Fibroblast of skin of scalp (primary cell): ENCODE data around the gene DENND5A.
"Not testable (repeated sequence)": the region's sequence is repeated elsewhere in the genome, so short reads cannot be mapped to it uniquely, and the experiment has no call there.

ENCODE experiments used
- DNase-seq: peaks from one replicate; pipeline ENCODE4 v3.0.0-alpha.2; 2013

DENND5A gene

DNA sequence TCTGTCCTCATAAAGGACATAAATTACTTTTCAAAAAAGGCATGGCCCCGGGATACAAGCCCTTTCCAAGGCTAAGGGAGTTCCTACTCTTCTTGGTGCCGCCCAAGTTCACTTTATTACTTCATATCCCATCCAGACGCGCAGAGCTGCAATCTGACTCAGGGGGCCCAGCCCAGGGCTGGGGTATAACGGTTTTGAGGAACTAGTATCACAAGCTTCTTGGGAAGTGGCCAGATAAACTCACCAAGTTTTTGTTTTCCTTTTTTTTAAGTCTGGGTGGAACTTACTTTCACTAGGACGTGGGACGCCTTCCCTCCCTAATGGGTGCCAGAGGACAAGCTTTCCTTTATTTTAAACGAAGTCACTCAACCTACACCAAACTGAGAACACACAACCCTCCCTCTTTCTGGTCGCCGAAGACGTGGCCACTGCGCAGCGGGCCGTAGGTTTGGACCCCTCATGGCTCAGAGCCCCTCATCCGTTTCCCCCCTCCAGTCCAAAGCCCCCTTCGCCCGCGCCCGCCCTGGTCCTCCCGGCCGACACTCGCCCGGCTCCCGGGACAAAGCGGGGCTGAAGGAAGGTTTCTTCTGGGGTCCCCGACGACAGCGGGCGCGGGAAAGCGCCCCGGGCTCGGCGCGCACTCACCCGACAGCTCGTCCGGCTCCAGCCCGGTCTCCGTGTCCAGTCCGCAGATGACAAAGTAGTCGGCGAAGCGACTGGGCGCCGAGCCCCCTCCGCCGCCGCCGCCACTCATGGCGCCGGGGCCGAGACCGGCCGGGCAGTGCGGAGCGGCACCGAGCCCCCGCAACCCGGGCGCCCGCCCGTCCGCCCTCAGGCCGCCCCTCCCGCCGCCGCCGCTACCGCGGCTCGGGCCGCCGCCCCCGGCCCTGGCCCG is 587 bp downstream of the DENND5A start:
- peak; percentile 83 for DNase-seq

DNA sequence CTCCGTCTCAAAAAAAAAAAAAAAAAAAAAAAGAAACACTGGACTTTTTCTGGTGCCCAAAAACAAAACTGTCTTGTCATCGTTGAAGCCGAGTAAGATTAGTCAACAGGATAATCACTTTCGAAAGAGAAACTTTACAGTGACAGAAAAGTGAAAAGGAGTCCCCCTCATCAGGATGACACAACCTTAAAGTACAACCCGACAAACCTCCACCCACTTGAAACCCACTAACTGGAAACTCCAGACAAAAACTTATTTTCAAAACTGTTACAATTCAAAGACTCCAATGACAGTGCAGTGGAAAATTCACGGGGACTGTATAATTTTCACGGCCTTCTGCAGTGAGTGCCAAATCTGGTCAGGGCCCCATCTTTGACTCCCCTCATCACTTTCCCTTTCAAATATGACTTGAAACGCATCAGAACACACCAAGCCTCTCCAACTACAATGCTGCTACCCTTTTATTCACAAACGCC is 1.3 kb downstream of the DENND5A start:
- DNase-seq = peak; percentile 38

DNA sequence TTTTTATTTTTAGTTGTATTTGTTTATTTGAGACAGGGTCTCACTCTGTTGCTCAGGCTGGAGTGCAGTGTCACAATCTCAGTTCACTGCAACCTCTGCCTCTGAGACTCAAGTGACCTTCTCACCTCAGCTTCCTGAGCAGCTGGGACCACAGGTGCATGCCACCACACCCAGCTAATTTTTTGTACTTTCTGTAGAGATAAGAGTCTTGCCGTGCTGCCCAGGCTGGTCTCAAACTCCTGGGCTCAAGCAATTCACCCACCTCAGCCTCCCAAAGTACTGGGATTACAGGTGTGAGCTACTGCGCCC is 4.4 kb downstream of the DENND5A start:
- not testable (repeated sequence) for DNase-seq

DNA sequence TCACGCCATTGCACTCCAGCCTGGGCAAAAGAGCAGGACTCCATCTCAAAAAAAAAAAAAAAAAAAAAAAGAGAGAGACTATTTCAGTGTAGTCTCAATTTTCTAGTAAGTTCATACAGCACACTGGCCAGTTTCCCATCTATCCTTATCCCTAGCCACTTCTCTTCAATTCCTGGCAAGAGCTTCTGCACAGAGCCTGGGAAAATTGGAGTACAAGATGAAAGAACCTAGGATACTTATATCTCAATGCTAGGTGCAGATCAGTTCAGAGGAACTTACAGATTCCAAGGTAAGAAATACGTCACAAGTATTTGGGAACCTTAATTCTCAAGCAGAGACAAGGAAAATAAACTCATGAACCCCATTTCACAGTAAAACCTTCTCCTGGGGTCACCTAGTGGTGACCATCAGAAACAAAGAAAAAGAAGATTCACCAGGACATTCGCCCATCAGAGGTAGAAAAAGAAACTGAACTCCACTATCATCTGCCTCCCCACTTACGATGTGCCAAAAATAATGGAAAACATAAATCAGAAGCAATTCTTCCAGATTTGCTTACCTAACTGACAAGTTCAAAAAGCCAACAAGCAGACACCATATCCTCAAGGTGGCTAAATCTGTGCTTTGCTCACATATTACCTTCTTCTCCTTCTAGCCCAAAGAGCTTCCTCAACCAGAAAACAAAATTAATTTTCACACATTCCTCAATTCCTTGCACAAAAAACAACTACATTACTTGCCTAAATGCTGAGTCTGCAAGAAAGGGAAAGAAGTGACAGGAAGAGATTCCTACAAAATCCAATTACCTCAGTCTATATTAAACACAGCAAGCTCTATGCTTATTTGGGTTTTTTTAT is 4.9 kb downstream of the DENND5A start:
- no peak for DNase-seq

DNA sequence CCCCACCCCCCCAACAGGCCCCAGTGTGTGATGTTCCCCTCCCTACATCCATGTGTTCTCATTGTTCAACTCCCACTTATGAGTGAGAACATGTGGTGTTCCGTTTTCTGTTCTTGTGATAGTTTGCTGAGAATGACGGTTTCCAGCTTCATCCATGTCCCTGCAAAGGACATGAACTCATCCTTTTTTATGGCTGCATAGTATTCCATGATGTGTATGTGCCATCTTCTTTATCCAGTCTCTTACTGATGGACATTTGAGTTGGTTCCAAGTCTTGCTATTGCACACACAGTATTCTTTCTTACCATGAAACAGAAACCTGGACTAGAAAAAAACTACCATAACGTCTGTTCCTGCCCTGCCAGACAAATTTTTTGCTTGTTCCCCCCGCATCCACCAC is 6.9 kb downstream of the DENND5A start:
- not testable (repeated sequence) for DNase-seq

DNA sequence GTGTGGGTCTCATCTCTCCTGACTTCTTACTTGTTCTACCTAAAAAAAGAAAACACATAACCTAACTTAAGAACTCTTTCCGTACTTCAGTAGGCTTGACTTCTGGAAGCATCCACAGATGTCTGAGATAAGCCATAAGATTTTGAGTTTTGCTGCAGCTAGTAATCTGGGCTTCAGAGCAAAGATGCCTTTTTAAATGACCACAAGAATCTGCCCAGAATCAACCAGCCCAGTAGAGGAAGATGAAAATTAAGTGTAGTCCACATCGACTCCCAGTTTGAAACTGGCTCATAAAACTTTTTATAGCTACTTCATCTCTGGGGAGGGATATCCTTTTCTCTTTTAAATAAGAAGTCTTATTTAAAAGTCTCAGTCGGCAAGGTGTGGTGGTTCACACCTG is 10.7 kb downstream of the DENND5A start:
- no peak for DNase-seq

DNA sequence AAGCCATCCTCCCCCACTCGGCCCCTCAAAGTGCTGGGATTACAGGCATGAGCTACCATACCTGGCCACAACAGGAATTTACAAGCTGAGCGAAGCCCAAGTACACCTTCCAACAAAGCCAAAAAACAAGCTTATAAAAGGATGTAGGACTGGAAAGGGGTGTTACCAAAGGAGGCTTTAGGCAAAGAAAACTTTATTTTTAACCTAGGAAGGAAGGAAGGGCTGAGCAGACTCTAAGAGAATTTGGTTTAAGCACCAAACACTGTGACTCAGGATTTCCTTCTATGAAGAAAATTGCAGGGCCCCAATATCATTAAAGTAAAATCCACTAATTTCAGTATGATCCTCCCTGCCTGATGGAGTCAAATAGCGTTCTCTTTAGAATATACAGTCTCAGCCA is 12.1 kb downstream of the DENND5A start:
- no peak for DNase-seq

DNA sequence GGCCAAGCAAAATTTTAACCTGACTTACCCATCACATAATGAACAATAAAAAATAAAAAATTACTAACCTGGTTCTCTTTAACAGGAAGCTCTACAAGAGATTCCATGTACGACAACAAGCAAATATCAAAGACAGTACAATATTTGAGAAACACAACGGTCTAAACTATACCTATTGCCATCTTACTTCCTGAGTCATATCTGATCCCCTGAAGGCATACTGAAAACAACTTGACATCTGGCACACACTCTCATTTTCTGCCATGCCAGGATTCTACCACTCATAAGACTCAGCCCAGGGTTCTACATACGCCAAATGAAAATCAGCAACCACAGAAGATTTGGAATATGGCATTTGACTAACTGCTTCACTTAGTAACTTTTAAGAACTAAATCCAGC is 13.8 kb downstream of the DENND5A start:
- DNase-seq = no peak

DNA sequence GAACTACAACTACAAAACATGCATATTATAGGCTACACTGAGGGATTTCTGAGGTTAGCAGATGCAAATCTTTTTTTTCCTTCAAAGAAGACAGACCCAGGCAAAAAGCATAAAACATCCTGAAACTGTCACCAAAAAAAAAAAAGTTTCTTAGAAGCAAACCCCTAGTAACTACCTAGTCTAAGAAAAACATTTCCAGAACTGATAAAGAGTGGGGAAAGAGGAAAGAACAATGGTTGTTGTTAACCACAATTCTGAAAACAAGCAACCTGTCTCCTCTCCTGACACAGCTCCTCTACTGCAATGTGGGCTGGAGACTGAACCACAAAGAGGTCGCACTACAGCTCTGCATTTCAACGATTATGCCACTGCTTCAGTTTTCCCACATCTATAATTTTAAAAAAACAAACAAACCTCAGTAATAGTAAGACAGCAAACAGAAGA is 15.0 kb downstream of the DENND5A start:
- DNase-seq = no peak

DNA sequence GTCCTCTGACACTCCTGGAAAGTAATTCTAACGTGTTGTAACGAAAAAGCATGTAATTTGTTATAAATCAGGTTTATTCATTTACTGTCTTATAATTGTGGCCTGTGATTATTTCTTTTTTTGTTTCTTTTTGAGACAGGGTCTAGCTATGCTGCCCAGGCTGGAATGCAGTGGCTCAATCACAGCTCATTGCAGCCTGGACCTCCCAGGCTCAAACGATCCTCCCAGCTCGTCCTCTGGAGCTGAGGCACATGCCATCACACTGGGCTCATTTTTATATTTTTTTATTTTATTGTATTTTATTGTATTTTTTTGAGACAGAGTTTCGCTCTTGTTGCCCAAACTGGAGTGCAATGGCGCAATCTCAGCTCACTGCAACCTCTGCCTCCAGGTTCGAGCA is 15.9 kb downstream of the DENND5A start:
- no peak for DNase-seq

DNA sequence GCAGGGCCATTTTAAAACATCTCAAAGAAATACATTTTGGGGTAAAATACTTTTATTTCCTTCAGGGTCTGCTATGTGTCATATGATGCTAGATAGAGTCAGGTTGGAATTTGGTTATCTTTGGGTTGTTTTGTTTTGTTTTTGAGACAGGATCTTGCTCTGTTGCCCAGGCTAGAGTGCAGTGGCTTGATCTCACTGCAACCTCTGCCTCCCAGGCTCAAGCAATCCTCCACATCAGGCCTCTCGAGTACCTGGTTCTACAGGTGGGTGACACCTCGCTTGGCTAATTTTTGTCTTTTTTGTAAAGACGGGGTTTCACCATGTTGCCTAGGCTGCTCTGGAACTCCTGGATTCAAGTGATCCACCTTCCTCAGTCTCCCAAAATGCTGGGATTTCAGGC is 17.3 kb downstream of the DENND5A start:
- no peak for DNase-seq

DNA sequence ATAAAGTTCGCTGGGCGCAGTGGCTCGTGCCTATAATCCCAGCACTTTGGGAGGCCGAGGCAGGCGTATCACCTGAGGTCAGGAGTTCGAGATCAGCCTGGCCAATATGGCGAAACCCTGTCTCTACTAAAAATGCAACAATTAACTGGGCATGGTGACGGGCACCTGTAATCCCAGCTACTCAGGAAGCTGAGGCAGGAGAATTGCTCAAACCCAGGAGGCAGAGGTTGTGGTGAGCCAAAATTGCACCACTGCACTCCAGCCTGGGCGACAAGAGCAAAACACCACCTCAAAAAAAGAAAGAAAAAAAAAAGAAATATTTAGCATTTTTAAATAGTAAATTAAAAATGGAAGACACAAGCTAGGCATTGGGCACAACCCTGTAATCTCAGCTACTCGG is 28.9 kb downstream of the DENND5A start:
- DNase-seq = not testable (repeated sequence)

DNA sequence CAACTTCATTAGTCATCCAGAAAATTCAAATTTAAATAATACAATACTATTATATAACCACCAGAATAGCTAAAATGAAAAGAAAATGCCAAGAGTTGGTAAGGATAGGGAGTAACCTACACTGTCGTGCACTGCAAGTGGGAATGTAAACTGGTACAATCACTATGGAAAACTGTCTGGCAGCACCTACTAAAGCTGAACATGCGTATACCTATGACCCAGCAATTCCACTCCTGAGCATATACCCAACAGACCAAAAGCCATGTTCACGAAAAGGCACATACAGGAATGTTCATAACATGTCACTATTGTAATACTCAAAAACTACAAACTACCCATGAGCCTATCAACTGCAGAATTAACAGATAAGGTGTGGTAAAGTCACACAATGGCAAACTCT is 32.7 kb downstream of the DENND5A start:
- no peak for DNase-seq

DNA sequence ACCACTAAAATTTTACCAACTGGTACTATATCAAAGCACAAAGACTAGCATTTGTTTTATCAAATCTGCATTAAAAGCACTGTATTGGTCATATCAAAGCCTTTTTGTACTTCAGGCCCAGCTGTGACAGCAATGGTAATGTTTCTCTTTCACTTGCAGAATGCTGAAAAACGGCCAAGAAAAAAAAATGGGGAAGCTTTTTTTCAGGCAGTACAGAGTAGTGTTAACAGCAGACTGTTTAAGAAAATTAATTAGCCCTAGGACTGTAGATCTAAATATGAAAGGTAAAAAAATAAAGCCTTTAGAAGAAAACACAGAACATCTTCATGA is 33.3 kb downstream of the DENND5A start:
- peak; percentile 51 for DNase-seq

DNA sequence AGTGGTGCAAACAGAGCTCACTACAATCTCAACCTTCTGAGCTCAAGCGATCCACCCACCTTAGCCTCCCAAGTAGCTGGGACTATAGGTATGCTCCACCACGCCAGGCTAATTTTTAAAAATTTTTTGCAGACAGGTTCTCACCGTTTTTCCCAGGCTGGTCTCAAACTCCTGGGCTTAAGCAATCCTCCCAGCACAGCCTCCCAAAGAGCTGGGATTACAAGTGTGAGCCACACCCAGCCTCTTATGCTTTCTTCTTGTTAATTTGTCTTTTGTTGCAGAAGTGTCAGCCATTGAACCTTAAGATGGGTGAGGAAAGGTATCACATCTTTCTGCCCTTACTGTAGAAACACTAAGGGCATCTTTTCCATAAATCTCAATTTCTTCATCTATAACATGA is 34.9 kb downstream of the DENND5A start:
- no peak for DNase-seq

DNA sequence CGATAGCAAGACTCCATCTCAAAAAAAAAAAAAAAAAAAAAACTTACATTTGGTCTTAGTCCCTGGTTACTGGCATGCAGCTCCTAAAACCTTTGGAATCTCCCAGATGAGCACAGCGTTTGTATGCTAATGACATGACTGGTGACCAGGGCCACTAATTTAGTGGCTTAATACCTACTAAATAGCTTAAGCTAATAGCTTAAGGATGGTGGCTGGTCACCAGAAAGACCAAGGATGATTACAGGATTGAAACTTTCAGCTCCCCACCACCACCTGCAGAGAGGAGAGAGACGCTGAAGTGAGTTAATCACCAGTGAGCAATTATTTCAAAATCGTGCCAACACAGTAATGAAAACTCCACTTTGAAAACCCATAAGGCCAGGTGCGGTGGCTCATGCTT is 37.1 kb downstream of the DENND5A start:
- DNase-seq = no peak

DNA sequence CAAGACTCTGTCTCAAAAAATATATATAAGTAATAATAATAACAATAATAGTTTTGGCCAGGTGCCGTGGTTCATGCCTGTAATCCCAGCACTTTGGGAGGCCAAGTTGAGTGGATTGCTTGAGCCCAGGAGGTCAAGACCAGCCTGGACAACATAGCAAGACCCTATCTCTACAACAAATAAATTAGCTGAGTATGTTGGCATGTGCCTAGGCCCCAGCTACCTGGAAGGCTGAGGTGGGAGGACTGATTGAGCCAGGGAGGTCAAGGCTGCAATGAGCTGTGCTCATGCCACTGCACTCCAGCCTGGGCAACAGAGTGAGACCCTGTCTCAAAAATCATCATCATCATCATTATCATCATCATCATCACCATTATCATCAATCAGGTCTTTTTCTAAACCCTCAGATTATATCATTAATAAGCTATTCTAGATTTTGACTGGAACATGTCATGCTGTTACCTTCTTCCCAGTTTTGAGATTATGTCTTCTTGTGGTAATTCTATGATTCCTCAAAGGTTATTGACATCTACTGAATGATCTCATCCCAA is 39.3 kb downstream of the DENND5A start:
- no peak for DNase-seq

DNA sequence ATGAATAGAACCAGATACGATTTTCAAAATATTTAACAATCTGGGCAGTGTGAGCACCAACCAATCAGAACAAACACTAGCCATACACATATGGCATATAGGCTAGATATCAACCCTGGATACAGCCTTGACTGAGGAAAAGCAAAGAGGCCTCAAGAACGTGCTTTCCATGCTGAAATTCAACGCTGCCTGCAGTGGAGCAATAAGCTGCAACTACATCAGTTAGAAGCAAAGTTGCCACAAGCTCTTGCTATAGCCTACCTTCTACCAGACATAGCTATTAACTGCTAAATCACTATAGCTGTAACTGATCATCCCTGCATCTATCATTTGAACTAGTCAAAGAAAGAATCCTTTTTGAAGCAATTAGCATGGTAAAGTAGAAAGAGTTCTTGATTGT is 42.5 kb downstream of the DENND5A start:
- DNase-seq = no peak

DNA sequence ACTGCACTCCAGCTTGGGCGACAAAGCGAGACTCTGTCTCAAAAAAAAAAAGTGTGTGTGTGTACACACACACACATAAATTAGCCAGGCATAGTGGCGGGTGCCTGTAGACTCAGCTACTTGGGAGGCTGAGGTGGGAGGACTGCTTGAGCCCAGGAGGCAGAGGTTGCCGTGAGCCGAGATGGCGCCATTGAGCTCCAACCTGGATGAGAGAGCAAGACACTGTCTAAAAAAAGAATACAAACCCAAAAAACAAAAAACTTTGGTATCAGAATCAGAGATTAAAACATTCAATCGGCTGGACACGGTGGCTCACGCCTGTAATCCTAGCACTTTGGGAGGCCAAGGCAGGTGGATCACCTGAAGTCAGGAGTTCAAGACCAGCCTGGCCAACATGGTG is 44.3 kb downstream of the DENND5A start:
- not testable (repeated sequence) for DNase-seq

DNA sequence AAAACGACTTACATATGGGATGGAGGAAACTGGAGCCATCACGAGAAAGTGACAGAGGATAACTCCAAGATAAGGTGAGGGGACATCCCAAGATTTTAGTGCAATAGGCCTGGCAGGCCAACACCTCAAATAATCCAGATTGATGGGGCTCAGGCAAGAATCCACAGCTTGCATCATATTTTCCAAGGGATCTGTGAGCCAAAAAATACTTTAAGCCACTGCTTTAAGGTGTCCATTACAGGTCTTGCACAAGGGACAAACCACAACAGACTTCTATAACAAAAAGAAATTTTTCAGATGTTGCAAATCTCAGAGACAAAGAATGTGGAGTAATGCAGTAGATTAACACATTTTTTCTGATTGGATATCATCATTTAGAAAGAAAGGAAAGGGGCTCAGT is 45.6 kb downstream of the DENND5A start:
- peak; percentile 78 for DNase-seq

DNA sequence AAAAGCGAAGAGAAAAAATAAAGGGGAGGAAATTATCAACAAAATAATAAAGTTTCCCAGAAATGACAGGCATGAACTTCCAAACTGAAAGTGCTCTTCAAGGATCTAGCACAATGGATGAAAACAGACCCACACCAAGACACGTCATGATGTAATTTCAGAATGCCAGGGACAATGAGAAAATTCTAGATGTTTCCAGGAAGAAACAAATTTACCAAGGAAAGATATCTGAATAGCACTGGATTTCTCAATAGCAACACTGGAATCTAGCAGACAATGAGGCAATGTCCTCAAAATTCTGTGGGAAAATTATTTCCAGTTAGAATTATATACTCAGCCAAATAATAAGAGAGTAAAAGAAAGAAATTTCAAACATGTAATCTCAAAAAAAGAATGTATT is 46.0 kb downstream of the DENND5A start:
- DNase-seq = peak; percentile 73

DNA sequence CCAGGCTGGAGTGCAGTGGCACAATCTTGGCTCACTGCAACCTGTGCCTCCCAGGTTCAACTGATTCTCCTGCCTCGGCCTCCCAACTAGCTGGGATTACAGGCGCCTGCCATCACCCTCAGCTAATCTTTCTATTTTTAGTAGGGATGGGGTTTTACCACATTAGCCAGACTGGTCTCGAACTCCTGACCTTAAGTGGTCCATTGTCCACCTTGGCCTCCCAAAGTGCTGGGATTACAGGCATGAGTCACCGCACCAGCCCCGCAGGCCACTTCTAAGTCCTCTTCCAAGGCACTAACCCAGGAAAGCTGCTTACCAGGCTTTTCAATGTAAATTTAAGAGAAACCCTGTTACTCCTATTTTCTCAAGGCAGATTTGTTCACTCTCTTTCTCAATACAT is 50.4 kb downstream of the DENND5A start:
- DNase-seq = no peak

DNA sequence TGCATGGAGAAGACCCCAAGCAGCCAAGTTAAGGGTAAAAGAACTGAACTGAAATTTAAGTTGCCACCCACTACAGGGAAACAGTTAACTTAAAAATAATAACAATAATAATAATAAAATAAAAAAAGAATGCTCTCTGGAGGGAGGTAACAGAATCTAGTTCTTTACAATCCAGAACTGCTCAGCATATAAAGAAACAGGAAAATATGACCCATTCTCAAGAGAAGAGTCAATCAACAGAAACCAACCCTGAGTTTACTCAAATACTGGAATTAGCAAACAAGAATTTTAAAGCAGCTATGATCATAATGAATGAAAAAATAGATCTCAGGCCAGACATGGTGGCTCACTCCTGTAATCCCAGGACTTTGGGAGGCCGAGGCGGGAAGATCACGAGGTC is 53.8 kb downstream of the DENND5A start:
- no peak for DNase-seq

DNA sequence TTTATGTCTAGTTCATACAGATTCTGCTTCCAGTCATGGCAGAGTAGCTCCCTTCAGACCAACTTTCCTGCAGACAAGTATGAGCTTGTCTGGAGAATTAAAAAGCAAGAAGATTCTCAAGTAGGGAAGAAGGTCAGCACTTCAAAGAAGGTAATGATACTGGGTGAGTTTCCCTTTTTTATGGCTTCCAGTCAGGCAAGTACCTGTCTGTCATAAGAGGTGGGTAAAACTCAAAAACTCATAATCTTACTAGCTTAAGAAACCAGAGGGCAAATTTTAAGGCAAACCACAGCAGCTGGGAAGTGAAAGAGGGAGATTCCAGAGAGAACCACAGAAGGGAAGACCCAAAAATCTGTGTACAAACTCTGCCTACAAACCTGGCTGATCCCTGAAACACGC is 54.2 kb downstream of the DENND5A start:
- DNase-seq = peak; percentile 29
